ENCODE data around the gene LOXL3.
A peak's percentile ranks its signal among the peaks of the same experiment; 100 is the strongest.
"Not testable (repeated sequence)": the region's sequence is repeated elsewhere in the genome, so short reads cannot be mapped to it uniquely, and the experiment has no call there.

The LOXL3 gene

DNA sequence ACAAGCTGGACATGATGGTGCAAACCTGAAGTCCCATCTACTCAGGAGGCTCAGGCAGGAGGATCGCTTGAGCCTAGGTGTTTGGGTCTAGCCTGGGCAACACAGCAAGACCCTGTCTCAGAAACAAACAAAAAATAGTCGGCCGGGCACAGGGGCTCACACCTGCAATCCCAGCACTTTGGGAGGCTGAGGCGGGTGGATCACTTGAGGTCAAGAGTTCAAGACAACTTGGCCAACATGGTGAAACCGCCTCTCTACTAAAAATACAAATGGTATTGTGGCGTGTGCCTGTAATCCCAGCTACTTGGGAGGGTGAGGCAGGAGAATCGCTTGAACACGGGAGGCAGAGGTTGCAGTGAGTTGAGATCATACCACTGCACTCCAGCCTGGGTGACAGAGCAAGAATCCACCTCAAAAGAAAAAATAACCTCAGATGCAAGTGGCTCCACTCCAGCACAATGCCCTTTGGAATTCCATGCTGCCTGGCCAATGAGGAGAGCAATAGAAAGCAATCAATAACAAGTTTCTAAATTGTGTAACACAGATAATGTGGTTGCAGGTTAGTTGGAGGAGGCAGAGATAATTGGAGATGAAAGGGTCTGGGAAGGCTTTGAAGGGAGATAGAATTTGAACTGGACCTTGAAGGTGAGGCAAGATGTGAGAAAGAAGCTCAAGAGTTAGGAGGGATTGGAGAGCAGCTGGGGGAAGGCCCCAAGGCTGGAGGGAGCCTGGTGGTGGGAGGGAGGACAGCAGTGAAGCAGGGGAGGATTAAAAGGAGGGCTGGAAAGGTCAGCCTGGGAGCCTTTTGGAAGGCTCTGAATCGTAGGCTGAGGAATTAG, 64.9 kb downstream of the LOXL3 start:
- DNase-seq (ENCODE audit: low spot score): no peak

DNA sequence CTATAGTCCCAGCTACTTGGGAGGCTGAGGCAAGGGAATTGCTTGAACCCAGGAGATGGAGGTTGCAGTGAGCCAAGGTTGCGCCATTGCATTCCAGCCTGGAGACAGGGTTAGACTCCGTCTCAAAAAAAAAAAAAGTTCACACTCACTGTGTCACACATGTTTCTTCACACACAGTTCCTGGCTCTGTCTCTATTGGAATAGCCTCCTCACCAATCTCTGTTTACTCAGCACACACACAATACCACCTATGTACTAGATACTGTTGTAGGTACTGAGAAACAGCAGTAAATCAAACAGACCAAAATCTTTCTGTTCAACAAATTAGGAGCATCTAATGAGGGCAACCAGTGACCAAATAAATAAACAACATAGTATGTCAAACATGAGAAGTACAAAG, 67.6 kb downstream of the LOXL3 start:
- no peak for DNase-seq (ENCODE audit: low spot score)

- DNase-seq (ENCODE audit: low spot score): not testable (repeated sequence)
Measured at GRCh38 chr2:74483675-74484164, 70.0 kb downstream of the LOXL3 start.

DNA sequence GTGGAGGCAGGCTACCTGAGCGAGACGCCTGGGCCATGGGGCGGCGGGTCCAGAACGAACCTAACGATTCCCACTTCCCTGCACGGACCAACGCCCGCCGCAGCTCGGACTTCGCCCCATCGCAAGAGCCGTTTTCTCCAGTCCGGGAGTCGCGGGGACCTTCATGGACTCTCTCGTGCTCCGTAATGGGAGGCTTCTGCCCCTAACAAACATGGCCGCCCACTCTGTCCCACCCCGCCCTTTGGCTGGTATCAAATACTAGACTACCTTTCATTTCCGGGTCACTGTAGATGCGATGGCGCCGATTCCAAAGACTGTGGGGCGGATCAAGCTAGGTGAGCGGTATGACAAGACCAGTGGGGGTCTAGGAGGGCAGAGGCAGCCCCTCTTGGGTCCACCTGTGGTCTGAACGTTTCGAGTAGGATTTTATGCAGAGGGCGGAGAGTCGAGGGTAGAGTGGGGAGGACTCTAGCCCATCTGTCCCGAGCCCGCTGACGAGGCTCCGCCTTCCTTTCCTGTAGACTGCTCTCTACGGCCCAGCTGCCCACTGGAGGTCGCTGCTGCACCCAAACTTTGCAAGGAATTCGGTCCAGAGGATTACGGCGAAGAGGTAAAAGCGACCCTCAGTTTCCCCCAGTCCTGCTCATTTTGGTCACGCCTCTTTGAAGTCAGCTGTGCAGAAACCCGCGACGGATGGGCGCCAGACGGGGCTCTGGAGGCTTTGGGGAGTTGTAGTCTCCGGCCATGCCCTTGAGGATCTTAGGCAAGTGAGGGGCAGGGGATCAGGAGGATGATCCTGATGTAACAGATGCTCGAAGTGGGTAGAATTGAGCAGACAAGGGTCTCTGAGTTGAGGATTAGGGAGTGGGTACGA, 70.7 kb downstream of the LOXL3 start, which contains the start of the genes CCDC142 and TTC31:
TSS of gene CCDC142 (minus strand) at position 198 of the 874 bp plus-strand sequence. CDS start at position 37, 161 bp downstream.
TSS of gene TTC31 (plus strand) at position 281 of the 874 bp plus-strand sequence. CDS start at position 296, 15 bp downstream.
- DNase-seq (ENCODE audit: low spot score): peak; percentile 96
